CD14-positive monocyte (primary cell): ENCODE results near the gene CCDC138. TPM values are rescaled to one million over a fixed set of nuclear protein-coding genes. Genes with fewer than 3 reads are reported as not detected.

Source experiments
- DNase-seq, 3 donors: peaks; one replicate each; pipeline ENCODE4 v3.0.0-alpha.2; 2011 to 2022
- H2AFZ ChIP-seq: 2 replicates; pipeline ENCODE4 v1.6.0; 2012; ENCODE audit warnings: mild to moderate bottlenecking, low read depth, low read length, inconsistent platforms; ENCODE audit not compliant: insufficient read depth, poor library complexity, severe bottlenecking
- H3K27ac ChIP-seq, 2 donors: 1 replicate in 1 of 2; 2 replicates in 1 of 2; pipeline ENCODE4 v1.5.1; 2012 to 2013; ENCODE audit warnings: low read length in 2 of 2, control low read depth in 1 of 2, inconsistent platforms in 1 of 2, low read depth in 1 of 2, mild to moderate bottlenecking in 1 of 2
- H3K27me3 ChIP-seq, 2 donors: one replicate each; pipeline versions ENCODE4 v1.6.0 to v1.6.1; 2011 to 2013; ENCODE audit warnings: low read length in 2 of 2; ENCODE audit not compliant: control insufficient read depth in 2 of 2, insufficient read depth in 2 of 2
- H3K36me3 ChIP-seq, 2 donors: replicated peaks in 1 of 2; 1 replicate in 1 of 2; 2 replicates in 1 of 2; pipeline versions ENCODE4 v1.5.1 to v1.6.1; 2012 to 2013; ENCODE audit warnings: low read length in 2 of 2, control low read depth in 1 of 2, inconsistent platforms in 1 of 2, mild to moderate bottlenecking in 1 of 2; ENCODE audit not compliant: insufficient read depth in 2 of 2, control insufficient read depth in 1 of 2
- H3K4me1 ChIP-seq, 2 donors: 1 replicate in 1 of 2; 2 replicates in 1 of 2; pipeline versions ENCODE4 v1.5.1 to v1.6.1; 2012 to 2013; ENCODE audit warnings: low read length in 2 of 2, control low read depth in 1 of 2, inconsistent platforms in 1 of 2, mild to moderate bottlenecking in 1 of 2, moderate library complexity in 1 of 2; ENCODE audit not compliant: insufficient read depth in 2 of 2, control insufficient read depth in 1 of 2
- H3K4me2 ChIP-seq: replicated peaks from 2 replicates; pipeline ENCODE3; 2012; ENCODE audit warnings: low read length, moderate library complexity, mild to moderate bottlenecking; ENCODE audit not compliant: poor library complexity, severe bottlenecking; ENCODE audit errors: extremely low read depth
- H3K4me3 ChIP-seq, 3 experiments: fragments of 200-600 bp in 1 of 3; sonication (generic) in 1 of 3; replicated peaks in 1 of 3; 1 replicate in 2 of 3; 2 replicates in 1 of 3; pipeline ENCODE4 v1.5.1; 2011 to 2013; ENCODE audit warnings: low read length in 3 of 3, mild to moderate bottlenecking in 3 of 3, control low read depth in 2 of 3, low read depth in 2 of 3, inconsistent platforms in 1 of 3, moderate library complexity in 1 of 3
- H3K79me2 ChIP-seq: 2 replicates; pipeline ENCODE4 v1.6.0; 2012; ENCODE audit warnings: mild to moderate bottlenecking, control low read depth, inconsistent platforms, low read length, moderate library complexity; ENCODE audit not compliant: insufficient read depth
- H3K9ac ChIP-seq: 2 replicates; pipeline ENCODE4 v1.6.0; 2017; ENCODE audit warnings: low read length, mild to moderate bottlenecking; ENCODE audit not compliant: insufficient read depth, poor library complexity, severe bottlenecking
- H3K9me3 ChIP-seq, 2 donors: replicated peaks in 1 of 2; 1 replicate in 1 of 2; 2 replicates in 1 of 2; pipeline versions ENCODE4 v1.5.1 to v1.6.1; 2012 to 2013; ENCODE audit warnings: low read length in 2 of 2, control low read depth in 1 of 2; ENCODE audit not compliant: control insufficient read depth in 1 of 2, insufficient read depth in 1 of 2
- H4K20me1 ChIP-seq: 2 replicates; pipeline ENCODE4 v1.6.0; 2012; ENCODE audit warnings: mild to moderate bottlenecking, low read length, control low read depth, moderate library complexity; ENCODE audit not compliant: insufficient read depth
- H3K27ac Mint-ChIP-seq, 7 donors: one replicate each; pipeline ENCODE4 v1.8.0; 2020; ENCODE audit warnings: mild to moderate bottlenecking in 7 of 7, mixed read lengths in 7 of 7, moderate library complexity in 6 of 7, inconsistent platforms in 2 of 7
- H3K27me3 Mint-ChIP-seq, 3 donors: one replicate each; pipeline ENCODE4 v1.8.0; 2021 to 2022; ENCODE audit warnings: low read depth in 3 of 3, mild to moderate bottlenecking in 3 of 3, mixed read lengths in 3 of 3, moderate library complexity in 3 of 3, inconsistent platforms in 1 of 3
- H3K36me3 Mint-ChIP-seq, 2 donors: one replicate each; pipeline ENCODE4 v1.8.0; 2020; ENCODE audit warnings: mixed read lengths in 2 of 2, inconsistent platforms in 1 of 2, mild to moderate bottlenecking in 1 of 2
- H3K4me1 Mint-ChIP-seq: one replicate; pipeline ENCODE4 v1.8.0; 2020; ENCODE audit warnings: mild to moderate bottlenecking, mixed read lengths
- H3K4me3 Mint-ChIP-seq, 2 donors: one replicate each; pipeline ENCODE4 v1.8.0; 2020; ENCODE audit warnings: mild to moderate bottlenecking in 2 of 2, mixed read lengths in 2 of 2, moderate library complexity in 1 of 2
- H3K9me3 Mint-ChIP-seq, 7 donors: one replicate each; pipeline ENCODE4 v1.8.0; 2020 to 2022; ENCODE audit warnings: mixed read lengths in 7 of 7, mild to moderate bottlenecking in 6 of 7, moderate library complexity in 6 of 7, inconsistent platforms in 2 of 7
- CTCF ChIP-seq: fragments of 200-600 bp; IDR thresholded peaks from one replicate; pipeline ENCODE4 v1.8.0; 2022; ENCODE audit warnings: antibody characterized with exemption, mild to moderate bottlenecking
- WGBS: methylation state at CpG from one replicate; pipeline ENCODE4 v1.1.5; 2013; ENCODE audit warnings: missing lambda C conversion rate; ENCODE audit not compliant: insufficient coverage; 5-methylcytosine and 5-hydroxymethylcytosine counted together
- intact Hi-C, 2 donors: fragments of 100-400 bp; cut with micrococcal nuclease; formaldehyde crosslinking; loops; one replicate each; pipeline versions ENCODE4 v1.15.0 to v1.15.1; 2023
- polyA plus RNA-seq, 3 donors: library from polyadenylated mRNA; depleted of rRNA in 1 of 3; unstranded in 2 of 3; stranded (reverse) in 1 of 3; fragments of 300-500 nt in 2 of 3; fragments of >200 nt in 1 of 3; fragmentation: Illumina TruSeq in 2 of 3; gene quantifications; 1 replicate in 2 of 3; 2 replicates in 1 of 3; pipeline ENCODE4 v1.2.3, GENCODE V29; 2012 to 2021

The CCDC138 gene
- polyA plus RNA-seq, 3 donors = 0.54 to 0.72 (median 0.67) TPM

GRCh38 chr2:108911401-108911800 lies 124.8 kb downstream of the CCDC138 start:
- H3K36me3 ChIP-seq = no peaks in the 10 kb centered on the region
- WGBS = 93% methylated on average over 5 of the region's 5 CpGs
- no peak overlapping the region for H3K4me2 ChIP-seq
- H3K27me3 Mint-ChIP-seq = peaks cover 0 to 4% (median 0%) of the 10 kb centered on the region in 3 donors
- H4K20me1 ChIP-seq = no peaks in the 10 kb centered on the region
- H3K36me3 Mint-ChIP-seq = no peaks in the 10 kb centered on the region
- TF ChIP-seq CTCF = no peak
- H3K79me2 ChIP-seq = no peaks in the 10 kb centered on the region
- no peaks in the 10 kb centered on the region for H3K27me3 ChIP-seq
- no peak overlapping the region for H3K27ac Mint-ChIP-seq
- no peak overlapping the region for H3K4me3 Mint-ChIP-seq
- H3K9me3 Mint-ChIP-seq = peaks cover 0 to 3% (median 0%) of the 10 kb centered on the region in 7 donors
- no peak overlapping the region for H3K27ac ChIP-seq
- H3K4me1 ChIP-seq = no peaks in the 10 kb centered on the region
- no peak overlapping the region for H3K4me3 ChIP-seq
- DNase-seq = no peak
- no peaks in the 10 kb centered on the region for H3K9me3 ChIP-seq
- no peak overlapping the region for H2AFZ ChIP-seq
- no peaks in the 10 kb centered on the region for H3K4me1 Mint-ChIP-seq
- intact Hi-C loops = no loop called here
- no peak overlapping the region for H3K9ac ChIP-seq

- no peak for DNase-seq
- no peak overlapping the region for H2AFZ ChIP-seq
- peaks cover under 1% of the 10 kb centered on the region for H3K4me1 Mint-ChIP-seq
- no peak overlapping the region for H3K4me3 ChIP-seq
- no peaks in the 10 kb centered on the region for H3K36me3 ChIP-seq
- no peak overlapping the region for H3K4me3 Mint-ChIP-seq
- no peaks in the 10 kb centered on the region for H3K36me3 Mint-ChIP-seq
- H3K27ac ChIP-seq = no peak overlapping the region
- no peak for TF ChIP-seq CTCF
- no peaks in the 10 kb centered on the region for H4K20me1 ChIP-seq
- no peaks in the 10 kb centered on the region for H3K9me3 ChIP-seq
- no peak overlapping the region for H3K27ac Mint-ChIP-seq
- H3K4me2 ChIP-seq = no peak overlapping the region
- no peaks in the 10 kb centered on the region for H3K79me2 ChIP-seq
- intact Hi-C loops = no loop called here
- 89% methylated on average over 14 of the region's 21 CpGs for WGBS
- no peak overlapping the region for H3K9ac ChIP-seq
- peaks cover 0 to 3% (median 2%) of the 10 kb centered on the region in 3 donors for H3K27me3 Mint-ChIP-seq
- H3K9me3 Mint-ChIP-seq = peaks cover 0 to 3% (median 0%) of the 10 kb centered on the region in 7 donors
- no peaks in the 10 kb centered on the region for H3K27me3 ChIP-seq
- H3K4me1 ChIP-seq = no peaks in the 10 kb centered on the region
These were observed 125.4 kb downstream of the CCDC138 start for GRCh38 chr2:108911807-108912628.
